A549 treated with DMSO at 1 μM for 4 hours (cell line): Measurements from ENCODE around the gene CD226. TPM values are rescaled to one million over a fixed set of nuclear protein-coding genes. Genes with fewer than 3 reads are reported as not detected.

ENCODE experiments used
- total RNA-seq: library from RNA; stranded (reverse); fragments of 200-300 nt; extraction: Qiagen RNA extraction; gene quantifications from 5 replicates; pipeline ENCODE4 v1.2.3, GENCODE V29; 2022; ENCODE audit warnings: low read depth

CD226 gene
- 0.02 to 0.17 TPM (median 0.07 TPM) in 5 replicates for total RNA-seq

DNA sequence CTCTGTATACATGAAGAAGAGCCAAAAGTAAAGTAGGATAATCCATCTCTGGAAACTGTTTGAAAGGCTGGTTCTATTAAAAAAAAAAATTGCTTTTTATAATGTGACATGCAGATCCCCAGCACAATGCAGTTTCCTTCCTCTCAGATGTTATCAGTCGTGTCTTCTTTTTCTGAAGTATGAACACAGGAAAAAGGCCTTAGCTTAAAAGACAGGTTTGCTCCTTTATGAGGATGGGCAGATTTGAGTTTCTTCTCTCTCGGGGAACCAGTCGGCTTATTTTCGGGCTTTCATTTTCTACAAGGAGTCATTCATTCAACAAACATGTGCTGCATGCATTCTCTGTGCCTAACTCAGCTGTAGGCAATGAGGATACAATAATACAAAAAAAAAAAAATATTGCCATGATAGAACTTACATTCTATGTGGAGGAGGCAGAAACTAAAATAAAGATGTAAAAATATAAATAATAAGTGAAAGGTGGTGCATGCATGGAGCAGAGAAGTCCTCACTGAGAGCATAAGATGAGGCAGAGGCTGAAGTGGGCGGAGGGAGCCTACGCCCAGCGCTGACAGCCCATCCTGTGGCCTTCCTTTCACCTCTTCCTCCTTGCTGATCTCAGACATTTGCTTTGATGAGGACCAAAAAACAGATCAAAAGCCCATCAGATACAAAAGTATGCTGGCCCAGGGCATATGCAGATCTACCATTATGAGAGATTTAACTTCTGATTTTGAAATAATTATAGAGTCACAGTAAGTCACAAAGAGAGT lies at the start of gene CD226:
Gene CD226 (minus strand): TSS at position 513 of the 773 bp plus-strand sequence. CDS start 467 bp downstream, at position 46.

